ENCODE measurements around the gene ZNF302.

Gene ZNF302

DNA sequence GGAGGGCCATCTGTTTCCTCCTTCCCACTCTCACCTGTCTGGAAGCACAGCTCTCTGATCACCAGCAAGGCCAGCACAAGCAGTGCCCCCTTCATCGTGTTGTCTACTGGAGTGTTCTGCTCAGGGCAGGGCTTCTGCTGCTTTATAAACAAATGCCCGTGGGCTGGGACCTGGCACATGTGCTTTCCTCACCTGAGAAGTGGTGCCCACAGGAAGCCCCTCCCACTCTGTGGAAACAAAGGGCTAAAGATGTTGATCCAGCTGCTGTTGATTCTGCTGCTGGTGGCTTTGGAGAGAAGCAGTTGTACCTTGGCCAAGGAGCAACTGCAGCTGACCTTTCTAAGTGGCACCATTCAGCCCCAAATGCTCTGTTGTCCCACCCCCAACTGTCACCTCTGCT is 30.2 kb downstream of the ZNF302 start:
- FAIRE-seq (no peak), DNase-seq (ENCODE audit: insufficient read length, low spot score) (no peak)
- no peak for TF ChIP-seq CTCF (IDR thresholded peaks at IDR 0.05; ENCODE audit: insufficient read depth, missing control alignments)

GRCh38 chr19:34711890-34712289 is 34.4 kb downstream of the ZNF302 start:
- TF ChIP-seq CTCF (IDR thresholded peaks at IDR 0.05; ENCODE audit: insufficient read depth, missing control alignments), result no peak
- no peak for DNase-seq (ENCODE audit: insufficient read length, low spot score)
- no peak for FAIRE-seq

DNA sequence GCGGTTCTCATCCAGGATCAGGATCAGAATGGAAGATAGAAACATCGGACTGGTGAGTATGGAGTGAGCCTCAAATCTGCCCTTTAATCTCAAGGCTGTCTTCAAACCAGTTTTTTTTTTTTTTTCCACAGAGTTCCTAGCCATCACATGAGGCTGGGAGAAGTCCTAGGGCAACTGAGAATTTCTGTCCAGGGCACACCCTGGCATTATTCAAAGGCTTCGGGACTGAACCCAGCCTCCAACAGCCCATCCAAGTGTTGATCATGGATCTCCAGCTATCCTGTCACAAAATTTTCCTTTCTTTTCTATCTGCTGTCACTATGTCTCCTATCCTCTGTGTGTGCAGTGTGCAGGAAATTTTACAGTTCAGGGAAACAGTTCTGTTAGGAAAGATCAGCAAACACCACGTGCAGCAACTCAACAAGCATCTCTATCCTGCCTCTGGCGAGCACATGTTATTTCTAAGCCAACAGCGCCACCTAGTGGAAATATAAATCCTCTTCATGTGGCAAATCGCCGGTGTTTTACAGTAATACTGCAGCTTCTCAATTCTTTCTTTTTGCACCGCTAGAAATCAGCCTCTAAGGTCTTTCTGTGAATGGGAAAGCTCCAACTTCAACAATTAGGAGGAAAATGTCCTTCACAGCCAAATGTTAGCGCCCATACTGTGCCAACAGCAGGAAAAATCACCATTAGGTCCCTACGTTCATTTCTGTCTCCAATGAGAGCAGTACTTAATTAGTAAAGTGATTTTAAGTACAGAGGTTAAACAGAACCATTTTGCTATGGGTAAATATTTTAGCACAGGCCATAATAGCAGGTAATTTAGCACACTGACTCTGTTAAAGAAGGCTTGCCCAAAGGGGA is 35.1 kb downstream of the ZNF302 start:
- FAIRE-seq, result peak; percentile 63
- no peak for DNase-seq (ENCODE audit: insufficient read length, low spot score)

DNA sequence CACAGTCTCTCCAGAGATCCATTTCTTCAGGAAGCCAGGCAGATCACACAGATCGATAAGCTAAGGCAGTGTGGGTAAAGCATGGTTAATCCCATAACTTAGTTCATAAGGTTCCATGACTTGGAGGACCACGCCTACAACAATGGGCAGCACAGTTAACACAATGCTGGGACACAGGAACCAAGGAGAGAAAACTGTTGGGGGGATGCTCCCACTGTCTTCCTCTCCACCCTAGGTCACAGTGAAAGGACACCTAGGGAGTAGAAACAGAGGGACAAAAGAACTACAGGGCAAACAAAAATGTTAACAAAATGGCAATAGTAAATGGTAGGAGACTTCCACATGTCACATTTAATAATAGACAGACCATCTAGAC is 35.8 kb downstream of the ZNF302 start:
- TF ChIP-seq CTCF (IDR thresholded peaks at IDR 0.05; ENCODE audit: insufficient read depth, missing control alignments), result no peak
- no peak for FAIRE-seq

More for the DNA sequence above, 35.1 kb downstream of the ZNF302 start:
- peak; percentile 72 for TF ChIP-seq CTCF (IDR thresholded peaks at IDR 0.05; ENCODE audit: insufficient read depth, missing control alignments)

GRCh38 chr19:34715357-34715756 is 37.9 kb downstream of the ZNF302 start:
- FAIRE-seq (no peak), DNase-seq (ENCODE audit: insufficient read length, low spot score) (no peak)
- TF ChIP-seq CTCF (IDR thresholded peaks at IDR 0.05; ENCODE audit: insufficient read depth, missing control alignments), result no peak

More for the DNA sequence above, 35.8 kb downstream of the ZNF302 start:
- DNase-seq (ENCODE audit: insufficient read length, low spot score), result no peak

- FAIRE-seq (no peak), DNase-seq (ENCODE audit: insufficient read length, low spot score) (no peak)
- TF ChIP-seq CTCF (IDR thresholded peaks at IDR 0.05; ENCODE audit: insufficient read depth, missing control alignments), result no peak
Measured at GRCh38 chr19:34722353-34722752, 44.9 kb downstream of the ZNF302 start.

- no peak for TF ChIP-seq CTCF (IDR thresholded peaks at IDR 0.05; ENCODE audit: insufficient read depth, missing control alignments)
- DNase-seq (ENCODE audit: insufficient read length, low spot score), result no peak
- FAIRE-seq, result no peak
Measured at GRCh38 chr19:34725400-34725799, 47.9 kb downstream of the ZNF302 start.

Measured in D721Med (cell line).